Adipose tissue (tissue), 3 donors: ENCODE measurements around the gene JOSD2. TPM values are rescaled to one million over a fixed set of nuclear protein-coding genes. Genes with fewer than 3 reads are reported as not detected.

ENCODE experiments used
- H3K27ac ChIP-seq: one replicate; pipeline ENCODE4 v1.5.1; 2013; ENCODE audit warnings: low read depth, low read length
- WGBS, 3 donors: extraction: QIAGEN DNeasy Blood & Tissue Kit; methylation state at CpG; one replicate each; pipeline ENCODE4 v1.1.7; 2013; 5-methylcytosine and 5-hydroxymethylcytosine counted together
- polyA plus RNA-seq, 3 donors: library from polyadenylated mRNA; stranded (reverse); fragments of 200-250 nt; gene quantifications; one replicate each; pipeline ENCODE4 v1.2.3, GENCODE V29; 2013
- donor health status: healthy with polysubstance abuse.
- donor health status: Bipolar disorder and iron deficiency.
- donor health status: healthy.

JOSD2 gene
- polyA plus RNA-seq, 3 donors: 34.9 to 61.6 (median 56.8) TPM

- 72 to 83% (median 74%) methylated on average over 12 of the region's 12 CpGs for WGBS, 3 donors
Observed at GRCh38 chr19:50501186-50501567, 9.8 kb downstream of the JOSD2 start.

GRCh38 chr19:50500753-50501151 lies 10.2 kb downstream of the JOSD2 start:
- no peak overlapping the region for H3K27ac ChIP-seq
- WGBS, 3 donors: 67 to 84% (median 75%) methylated on average over 8 to 10 of the region's 10 CpGs

More at GRCh38 chr19:50501186-50501567, 9.8 kb downstream of the JOSD2 start:
- H3K27ac ChIP-seq: no peak overlapping the region

GRCh38 chr19:50500060-50500752 lies 10.8 kb downstream of the JOSD2 start:
- H3K27ac ChIP-seq: no peak overlapping the region
- 52 to 69% (median 63%) methylated on average over 22 to 27 of the region's 27 CpGs for WGBS, 3 donors

DNA sequence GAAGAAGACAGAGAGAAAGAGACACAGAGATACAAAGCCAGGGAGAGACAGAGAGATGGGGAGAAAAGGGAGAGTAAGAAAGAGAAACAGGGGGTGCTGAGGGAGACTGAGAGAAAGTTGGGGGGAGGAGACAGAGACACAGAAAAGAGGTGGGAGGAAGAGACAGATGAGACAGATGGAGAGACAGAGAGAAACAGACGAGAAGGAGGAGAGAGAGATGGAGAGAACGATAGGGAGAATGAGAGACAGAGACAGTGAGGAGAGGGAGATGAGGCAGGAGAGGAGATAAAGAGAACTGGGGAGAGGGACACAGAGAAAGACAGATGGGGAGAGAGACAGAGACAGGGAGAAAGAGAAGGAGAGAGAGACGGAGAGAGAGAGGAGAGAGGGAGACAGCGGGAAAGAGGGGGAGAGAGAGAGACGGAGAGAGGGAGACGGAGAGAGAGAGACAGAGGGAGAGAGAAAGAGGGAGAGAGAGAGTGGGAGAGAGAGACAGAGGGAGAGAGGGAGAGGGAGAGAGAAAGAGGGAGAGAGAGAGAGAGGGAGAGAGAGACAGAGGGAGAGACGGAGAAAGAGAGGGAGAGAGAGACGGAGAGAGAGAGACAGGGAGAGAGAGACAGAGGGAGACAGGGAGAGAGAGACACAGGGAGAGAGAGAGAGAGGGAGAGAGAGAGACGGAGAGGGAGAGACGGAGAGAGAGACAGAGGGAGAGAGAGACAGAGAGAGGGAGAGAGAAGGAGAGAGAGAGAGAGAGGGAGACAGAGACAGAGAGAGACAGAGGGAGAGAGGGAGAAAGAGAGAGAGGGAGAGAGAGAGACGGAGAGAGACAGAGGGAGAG lies 12.6 kb downstream of the JOSD2 start:
- no peak overlapping the region for H3K27ac ChIP-seq
- 76 to 85% (median 83%) methylated on average over 11 of the region's 11 CpGs for WGBS, 3 donors

DNA sequence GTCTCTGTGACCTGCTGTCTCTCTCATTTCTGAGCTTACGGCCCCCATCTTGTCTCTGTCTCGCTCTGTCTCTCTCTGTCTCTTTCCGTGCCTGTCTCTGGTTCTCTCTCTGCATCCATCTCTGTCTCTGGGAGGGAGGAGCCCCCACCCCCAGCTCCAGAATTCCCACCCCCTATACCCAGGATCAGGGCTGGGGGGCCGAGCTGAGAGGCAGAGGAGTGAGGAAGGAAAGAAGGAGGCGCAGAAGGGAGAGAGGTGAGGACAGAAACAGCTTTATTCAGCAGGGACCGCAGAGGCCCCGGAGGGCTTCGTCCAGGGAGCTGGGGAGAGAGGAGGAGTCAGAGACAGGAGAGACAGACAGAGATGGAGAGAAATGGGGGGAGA lies 14.0 kb downstream of the JOSD2 start:
- WGBS, 3 donors: 77 to 85% (median 80%) methylated on average over 8 of the region's 8 CpGs
- H3K27ac ChIP-seq: no peak overlapping the region

GRCh38 chr19:50496189-50497021 lies 14.6 kb downstream of the JOSD2 start:
- WGBS, 3 donors: 76 to 79% (median 77%) methylated on average over 28 to 30 of the region's 30 CpGs
- no peak overlapping the region for H3K27ac ChIP-seq

DNA sequence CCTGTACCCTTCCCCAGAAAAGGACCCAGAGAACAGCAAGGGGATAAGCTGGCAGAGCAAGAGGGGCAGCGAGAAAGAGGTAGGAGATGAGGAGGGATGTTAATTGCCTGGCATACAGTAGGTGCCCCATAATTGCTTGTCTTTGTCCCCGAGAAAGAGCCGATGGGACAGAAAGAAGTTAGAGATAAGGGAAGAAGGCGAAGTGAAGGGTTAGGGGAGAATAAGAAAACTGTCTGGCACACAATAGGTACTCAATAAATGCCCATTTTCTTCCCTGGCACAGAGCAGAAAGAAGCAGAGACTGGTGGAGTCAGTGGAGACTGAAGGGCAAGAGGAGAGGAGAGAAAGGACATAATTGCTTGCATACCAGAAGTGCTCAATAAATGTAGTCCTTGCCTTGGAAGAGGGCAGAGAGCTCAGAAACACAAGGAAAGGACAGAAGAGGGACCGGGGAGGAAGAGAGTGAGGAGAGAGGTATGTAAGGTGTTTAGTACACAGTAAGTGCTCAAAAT lies 15.9 kb downstream of the JOSD2 start:
- 88 to 93% (median 91%) methylated on average over 5 of the region's 5 CpGs for WGBS, 3 donors
- H3K27ac ChIP-seq: no peak overlapping the region

- H3K27ac ChIP-seq: no peak overlapping the region
- WGBS, 3 donors: 62 to 70% (median 64%) methylated on average over 6 to 7 of the region's 7 CpGs
Observed at GRCh38 chr19:50494186-50495019, 16.6 kb downstream of the JOSD2 start.

- WGBS, 3 donors: 62 to 78% (median 75%) methylated on average over 7 to 8 of the region's 8 CpGs
- no peak overlapping the region for H3K27ac ChIP-seq
Observed at GRCh38 chr19:50493171-50493570, 17.8 kb downstream of the JOSD2 start.

- 2 to 25% (median 7%) methylated on average over 9 to 12 of the region's 12 CpGs for WGBS, 3 donors
- H3K27ac ChIP-seq: no peak overlapping the region
Observed at GRCh38 chr19:50492303-50493052, 18.5 kb downstream of the JOSD2 start.

DNA sequence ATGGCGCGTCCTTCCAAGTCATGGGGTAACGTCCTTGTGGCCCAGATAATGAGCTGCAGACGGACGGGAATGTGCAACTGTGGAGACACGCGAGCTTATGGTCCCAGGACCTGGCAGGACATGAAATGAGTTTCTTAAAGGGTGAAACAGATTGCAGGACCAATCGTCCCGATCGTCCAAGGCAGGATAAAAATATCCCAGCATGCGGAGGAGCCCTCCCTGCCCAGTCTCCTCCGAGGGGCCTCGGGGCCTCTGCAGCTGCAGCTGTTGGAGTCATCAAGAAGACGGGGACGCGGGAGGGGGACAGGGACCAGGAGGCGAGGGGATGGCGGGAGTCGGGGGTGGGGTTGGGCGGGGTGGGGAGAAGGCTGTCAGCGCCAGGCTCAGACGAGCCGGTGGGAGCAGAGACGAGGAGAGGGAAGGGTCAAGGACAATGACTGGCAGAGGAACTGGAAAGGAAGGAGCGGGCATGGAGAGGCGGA lies 20.0 kb downstream of the JOSD2 start:
- WGBS, 3 donors: 32 to 49% (median 41%) methylated on average over 26 of the region's 26 CpGs
- no peak overlapping the region for H3K27ac ChIP-seq

- H3K27ac ChIP-seq: no peak overlapping the region
- 95 to 98% (median 95%) methylated on average over 18 of the region's 18 CpGs for WGBS, 3 donors
Observed at GRCh38 chr19:50490411-50490811, 20.6 kb downstream of the JOSD2 start.

DNA sequence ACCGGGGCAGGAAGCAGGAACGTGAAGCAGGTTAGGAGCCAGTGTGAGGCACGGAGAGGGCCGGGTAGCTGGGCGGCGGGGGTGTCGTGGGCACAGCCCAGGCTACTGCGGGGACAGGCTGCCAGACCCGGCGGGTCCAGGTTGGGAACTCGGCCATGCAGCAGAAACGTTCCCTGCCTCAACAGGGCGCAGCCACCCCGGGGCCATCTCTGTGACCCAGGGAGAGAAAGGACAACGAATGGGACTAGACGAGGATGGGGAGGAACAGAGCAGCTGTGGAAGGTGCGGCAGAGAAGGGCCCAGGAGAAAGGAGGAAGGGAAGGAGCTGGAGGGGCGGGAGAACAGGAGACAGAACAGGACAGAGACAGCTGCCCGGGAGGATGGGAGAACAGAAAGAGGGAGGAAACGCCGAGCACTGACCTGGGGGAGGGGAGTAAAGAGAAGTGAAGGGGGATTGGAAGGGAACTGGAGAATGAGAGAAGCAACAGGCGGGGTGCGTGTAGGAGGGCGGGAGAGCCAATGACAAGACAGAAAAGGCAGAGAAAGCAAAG lies 21.5 kb downstream of the JOSD2 start:
- no peak overlapping the region for H3K27ac ChIP-seq
- WGBS, 3 donors: 51 to 52% (median 52%) methylated on average over 23 to 24 of the region's 24 CpGs

DNA sequence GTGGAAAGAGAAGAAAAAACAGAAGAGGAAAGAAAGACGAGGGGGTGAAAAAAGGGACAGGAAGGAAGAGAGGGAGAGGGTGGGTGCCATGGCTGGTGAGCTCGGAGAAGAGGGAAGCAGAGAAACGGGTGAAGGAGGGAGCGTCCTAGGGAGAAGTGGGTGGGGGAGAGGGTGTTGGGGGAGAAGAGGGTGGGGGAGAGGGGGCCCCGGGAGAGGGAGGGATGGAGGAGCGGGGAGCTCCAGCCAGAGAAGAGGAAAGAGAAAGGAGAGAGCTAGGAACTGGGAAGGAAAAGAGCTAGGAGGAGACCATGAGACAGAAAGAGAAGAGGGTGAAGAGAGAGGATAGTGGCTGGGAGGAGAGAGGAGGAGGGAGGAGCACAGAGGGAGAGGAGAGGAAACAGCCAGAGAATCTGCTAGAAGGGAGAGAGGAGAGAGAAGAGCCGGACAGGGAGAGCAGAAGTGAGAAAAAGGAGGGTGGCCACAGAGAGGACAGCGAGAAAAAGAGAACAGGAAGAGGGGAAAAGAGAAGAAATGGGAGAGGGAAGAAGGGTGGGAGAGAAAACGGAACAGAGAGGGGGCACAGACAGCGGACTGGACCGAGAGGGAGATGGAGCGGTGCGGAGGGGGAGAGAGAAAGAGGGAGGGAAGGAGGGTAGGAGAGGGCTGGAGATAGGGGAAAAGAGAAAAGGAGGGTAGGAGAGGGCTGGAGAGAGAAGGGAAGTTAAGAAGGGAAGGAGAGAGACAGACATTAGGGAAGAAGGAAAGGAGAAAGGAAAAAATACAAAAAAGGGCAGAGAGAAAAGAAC lies 22.4 kb downstream of the JOSD2 start:
- H3K27ac ChIP-seq: no peak overlapping the region
- 17 to 39% (median 19%) methylated on average over 13 of the region's 13 CpGs for WGBS, 3 donors

DNA sequence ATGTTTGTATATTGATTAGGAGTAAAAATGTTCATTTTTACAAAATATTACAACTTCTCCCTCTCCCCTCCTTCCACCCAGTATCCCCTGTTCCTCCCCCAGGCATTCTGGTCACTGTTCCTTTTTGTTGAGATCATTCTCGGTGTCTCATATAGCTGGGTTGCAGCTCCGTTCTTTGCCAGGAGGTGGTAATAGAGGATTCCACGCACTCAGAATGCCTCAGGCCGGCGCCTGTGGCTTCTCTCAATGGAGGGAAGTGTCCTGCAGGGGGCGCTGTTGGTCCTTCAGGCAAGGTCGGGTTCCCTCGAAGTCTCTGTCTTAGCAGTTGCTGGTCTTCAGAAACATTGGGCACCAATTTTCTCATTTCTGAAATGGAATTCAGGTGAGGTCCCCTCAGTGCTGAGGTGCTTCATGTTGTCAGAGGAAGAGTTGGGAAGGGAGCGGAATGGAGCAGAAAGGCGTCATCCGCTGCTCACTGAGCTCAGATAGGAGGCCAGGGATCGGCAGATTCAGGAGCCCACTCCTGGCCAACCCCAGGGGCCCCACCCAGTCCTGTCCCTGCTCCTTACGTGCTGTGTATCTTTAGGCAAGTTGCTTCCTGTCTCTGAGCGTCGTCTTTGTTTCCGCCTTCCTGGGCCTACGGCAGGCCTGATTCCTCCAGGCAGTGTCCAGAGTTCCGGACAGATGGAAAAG lies 24.0 kb downstream of the JOSD2 start:
- no peak overlapping the region for H3K27ac ChIP-seq
- WGBS, 3 donors: 74 to 80% (median 78%) methylated on average over 18 of the region's 18 CpGs
